Stimulated activated CD8-positive, alpha-beta memory T cell treated with anti-CD3 and anti-CD28 coated beads, Interleukin-15, amount 100 ng/mL, for 4 hours (primary cell): ENCODE measurements around the gene SHQ1.
"Not testable (repeated sequence)": the region's sequence is repeated elsewhere in the genome, so short reads cannot be mapped to it uniquely, and the experiment has no call there.

Source experiments
- DNase-seq, 2 donors: peaks; one replicate each; pipeline ENCODE4 v3.0.0-alpha.2; 2020; ENCODE audit warnings: low read depth in 2 of 2

Gene SHQ1

DNA sequence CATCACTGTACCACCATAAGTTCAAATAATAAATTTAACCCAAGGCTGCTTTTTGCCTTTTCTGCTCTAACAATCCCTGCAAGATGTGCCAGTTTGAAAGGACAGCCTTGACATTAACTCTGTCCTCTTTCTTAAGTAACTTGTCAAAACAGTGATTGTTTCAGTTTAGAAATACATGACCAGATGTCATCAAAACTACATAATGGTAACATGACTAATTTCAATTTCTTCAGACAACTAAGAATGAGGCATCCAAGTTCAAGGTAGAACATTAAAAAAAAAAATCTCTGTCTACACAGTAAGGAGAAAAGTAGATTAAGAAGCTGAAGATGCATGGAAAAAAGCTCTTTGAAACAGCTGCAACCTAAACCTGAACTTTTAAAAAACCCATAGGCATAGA, 47.4 kb downstream of the SHQ1 start:
- DNase-seq = no peak

DNA sequence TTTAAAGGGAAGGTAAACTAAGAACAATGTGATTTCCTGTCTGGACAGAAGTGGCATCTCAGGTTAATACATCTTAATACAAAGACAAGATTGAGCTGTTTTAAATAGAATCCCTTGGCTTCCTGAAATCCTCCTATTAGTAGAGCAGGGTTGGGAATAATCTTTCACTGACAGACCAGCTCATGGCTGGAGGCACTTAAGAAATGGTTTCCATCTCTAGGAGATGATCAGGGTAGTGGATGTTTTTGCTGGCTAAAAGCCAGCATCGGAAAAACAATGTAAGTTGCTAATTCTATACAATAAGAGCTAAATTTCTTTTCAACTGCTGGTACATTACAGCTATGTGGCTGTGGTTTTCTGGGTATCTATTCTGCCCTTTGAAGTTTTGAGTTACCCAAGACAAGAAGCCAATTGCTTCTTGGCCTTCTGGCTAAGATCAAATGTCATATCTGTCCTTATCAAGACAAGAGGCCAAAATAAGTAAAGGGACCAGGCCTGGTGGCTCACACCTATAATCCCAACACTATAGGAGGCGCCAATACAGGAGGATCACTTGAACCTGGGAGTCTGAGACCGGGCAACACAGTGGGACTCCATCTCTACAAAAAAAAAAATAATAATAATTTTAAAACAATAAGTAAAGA, 49.6 kb downstream of the SHQ1 start:
- no peak for DNase-seq

DNA sequence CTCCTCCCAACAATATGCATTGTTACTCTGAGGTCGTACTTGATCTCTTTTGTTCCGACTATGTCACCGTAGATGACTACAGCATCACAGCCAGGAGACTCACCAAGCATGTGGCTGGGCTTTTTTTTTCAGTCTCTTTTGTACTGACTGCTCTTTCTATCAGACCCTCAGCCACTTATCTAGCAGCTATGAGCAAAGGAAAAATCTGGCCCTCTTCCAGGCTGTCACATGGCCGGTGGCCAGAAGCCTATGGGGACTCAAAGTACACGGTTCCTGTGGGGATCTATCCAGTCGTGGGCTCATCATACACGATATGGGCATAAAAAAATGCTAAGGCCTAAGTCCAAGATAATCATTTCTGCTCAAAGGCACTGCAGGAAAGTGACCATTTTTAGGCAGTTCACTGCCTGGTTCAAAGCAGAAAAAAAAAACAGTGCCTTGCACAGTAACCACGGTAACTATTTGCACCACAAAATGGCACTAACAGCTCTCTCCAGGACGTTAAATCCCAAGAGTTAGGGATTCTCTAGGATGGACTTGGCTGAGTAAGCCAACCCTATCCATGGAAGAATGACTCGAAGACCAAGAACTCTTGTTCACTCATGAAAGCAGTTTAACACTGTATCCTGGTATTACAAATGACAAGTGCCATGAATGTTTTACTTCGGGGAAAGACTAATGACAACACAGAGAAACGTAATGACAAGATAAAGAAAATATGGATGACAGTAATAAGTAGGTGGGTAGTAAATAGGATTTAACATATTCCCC, 50.3 kb downstream of the SHQ1 start:
- DNase-seq = no peak

DNA sequence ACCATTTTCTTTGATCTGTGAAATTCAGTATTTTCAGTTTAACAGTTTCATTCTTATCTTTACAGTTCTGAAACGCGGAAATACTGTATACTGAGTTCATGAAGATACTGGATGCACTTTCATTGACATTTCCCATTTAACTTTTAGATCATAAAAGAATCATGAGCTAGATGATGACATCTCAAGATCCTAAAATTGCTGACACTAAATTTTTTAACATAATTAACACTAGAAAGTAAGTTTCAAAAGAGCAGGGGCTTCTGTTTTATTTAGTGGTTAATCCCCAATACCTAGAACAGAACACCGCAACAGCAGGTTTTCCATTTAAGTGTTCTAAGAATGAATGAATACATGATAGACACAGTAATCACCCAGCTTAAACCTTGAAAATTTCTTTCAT, 54.2 kb downstream of the SHQ1 start:
- DNase-seq = no peak

DNA sequence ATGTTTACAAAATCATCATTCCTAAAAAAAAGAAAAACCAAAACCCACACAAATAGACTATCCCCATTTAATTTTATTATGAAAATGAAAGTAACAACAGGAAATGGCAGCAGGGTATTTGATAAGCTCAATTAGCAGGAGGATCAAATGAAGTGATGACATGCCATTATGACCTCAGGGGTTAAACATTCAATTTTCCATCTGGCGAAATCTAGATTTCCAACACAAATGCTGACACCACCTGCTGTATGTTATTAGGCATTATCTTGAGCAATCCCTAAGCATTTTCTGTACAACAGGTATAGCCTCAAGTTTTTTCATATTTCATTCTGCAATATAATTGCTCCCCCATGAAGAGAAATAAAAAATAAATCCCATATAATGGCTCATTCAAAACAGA, 57.1 kb downstream of the SHQ1 start:
- DNase-seq = no peak

DNA sequence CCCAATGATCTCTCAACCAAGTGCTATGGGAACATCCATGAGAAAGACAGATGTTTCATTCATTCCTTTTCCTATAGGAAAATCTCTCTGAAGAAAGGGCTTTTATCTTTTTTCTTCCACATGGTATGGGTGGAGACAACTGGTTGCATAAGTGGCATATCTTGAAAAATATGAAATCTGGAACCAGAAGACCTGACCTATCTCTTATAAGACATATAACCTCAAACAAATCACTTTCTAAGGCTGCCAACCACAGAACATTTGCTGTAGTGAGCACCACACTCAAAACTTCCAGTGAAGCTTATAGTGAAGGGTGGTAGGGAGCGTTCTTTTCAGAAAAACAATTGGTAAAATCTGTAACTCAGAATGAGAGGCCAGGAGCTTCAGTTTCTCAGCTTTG, 58.5 kb downstream of the SHQ1 start:
- no peak for DNase-seq

DNA sequence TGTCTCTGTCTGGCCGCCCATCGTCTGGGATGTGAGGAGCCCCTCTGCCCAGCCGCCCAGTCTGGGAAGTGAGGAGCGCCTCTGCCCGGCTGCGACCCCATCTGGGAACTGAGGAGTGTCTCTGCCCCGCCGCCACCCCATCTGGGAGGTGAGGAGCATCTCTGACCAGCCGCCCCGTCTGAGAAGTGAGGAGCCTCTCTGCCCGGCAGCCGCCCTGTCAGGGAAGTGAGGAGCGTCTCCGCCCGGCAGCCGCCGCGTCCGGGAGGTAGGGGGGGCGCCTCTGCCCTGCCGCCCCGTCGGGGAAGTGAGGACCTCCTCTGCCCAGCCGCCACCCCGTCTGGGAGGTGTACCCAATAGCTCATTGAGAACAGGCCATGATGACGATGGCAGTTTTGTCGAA, 60.0 kb downstream of the SHQ1 start:
- DNase-seq = not testable (repeated sequence)

DNA sequence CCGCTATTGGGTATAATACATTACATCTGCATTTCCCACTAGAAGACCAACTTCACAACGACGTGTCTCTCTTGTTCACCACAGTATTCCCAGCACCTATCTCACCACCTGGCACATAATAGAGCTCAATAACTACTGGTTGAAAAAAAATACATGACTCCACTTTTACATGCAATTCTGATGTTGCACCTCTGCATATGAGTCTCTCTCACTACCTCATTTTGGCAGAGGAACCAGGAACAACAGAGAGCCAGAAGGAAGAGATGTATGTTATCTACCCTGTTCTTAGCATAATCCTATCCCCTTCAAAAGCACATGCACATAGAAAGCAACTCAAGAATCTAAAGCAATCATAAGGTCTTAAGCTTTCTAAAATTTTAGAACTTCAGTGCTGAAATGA, 61.6 kb downstream of the SHQ1 start:
- DNase-seq = no peak

DNA sequence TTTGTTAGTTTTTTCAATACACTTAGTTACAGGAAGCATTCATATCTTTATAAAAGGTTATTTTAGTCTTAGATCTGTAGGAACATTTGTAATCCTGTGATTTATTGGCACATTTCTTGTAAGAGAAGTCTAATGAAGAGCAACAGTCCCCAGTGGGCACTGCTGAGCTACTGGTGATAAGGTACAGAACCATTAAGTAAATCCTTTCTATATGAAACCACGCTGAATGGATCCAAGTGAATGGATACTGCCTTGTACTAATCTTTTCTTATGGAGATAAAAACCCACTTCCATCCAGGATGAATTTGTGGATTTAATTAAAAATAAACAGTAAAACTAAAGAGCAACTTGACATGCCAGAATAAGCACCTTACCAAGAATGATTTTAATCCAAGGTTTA, 64.0 kb downstream of the SHQ1 start:
- no peak for DNase-seq

DNA sequence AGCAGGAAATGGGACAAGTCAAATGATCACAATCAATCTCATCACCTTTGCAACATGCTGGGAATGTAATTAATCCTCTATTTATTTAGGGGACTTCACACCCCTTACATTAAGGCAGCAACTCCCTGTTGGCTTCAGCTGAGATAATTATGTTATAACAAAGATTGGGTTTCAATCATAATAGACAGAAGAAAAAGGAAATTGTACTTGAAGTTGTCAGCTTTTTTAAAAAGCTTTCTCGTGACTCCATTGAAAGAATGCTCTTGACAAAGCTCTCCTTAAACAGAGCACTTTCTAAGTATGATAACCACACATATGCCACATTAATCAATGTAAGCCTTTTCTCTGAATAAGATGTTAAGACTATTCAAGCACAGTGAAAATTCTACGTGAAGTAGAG, 65.7 kb downstream of the SHQ1 start:
- DNase-seq = no peak

DNA sequence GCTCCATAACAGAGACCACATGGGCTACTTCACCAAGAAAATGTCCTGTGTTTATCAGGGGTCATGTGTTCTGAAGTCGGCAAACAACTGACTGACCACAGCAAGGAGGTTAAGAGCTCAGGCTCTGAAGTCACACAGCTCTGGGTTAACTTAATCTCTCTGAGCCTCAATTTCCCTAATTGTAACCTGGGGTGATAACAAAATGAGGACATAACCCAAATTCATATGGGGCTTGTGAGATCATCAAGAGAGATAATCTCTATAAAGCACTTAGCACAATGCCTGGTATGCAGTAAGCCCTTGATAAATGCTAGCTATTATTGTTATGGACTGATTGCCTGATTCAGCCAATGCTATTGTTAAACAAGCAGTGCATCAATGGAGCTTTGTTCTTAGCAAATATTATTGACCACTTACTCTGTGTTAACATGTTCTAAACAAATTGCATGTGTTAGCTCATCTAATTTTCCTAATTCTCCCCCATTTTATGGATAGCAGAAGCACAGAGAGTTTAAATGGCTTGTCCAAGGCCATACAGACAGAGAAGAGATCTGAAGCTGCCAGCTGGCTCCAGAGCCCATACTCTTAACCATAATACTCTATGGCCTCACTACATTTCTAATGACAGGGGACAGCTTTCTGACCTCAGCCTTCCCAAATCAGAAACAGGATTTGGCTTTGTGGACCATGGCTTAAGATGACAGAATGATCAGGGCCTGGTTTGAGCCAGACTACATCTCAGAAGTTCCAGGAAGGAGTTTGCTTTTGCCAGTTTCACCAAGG, 78.3 kb downstream of the SHQ1 start:
- DNase-seq = no peak

DNA sequence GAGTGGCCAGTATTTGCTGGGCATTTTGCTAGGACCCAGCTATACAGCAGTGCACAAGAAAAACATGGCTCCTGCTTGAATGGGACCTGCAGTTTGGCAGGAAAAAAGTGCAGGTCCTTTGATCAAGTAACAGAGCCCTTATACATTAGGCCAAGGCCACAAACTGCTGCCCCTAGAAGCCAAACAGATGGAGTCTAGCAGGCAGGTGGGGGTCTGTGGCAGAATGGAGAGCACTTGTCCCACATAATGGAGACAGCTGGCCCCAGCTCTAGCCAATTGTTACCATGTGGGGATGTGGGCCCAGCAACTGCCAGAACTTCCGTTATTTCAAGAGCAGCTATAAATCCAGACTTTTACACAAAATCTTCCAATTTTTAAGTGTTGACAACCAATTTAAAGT, 79.3 kb downstream of the SHQ1 start:
- DNase-seq = no peak

DNA sequence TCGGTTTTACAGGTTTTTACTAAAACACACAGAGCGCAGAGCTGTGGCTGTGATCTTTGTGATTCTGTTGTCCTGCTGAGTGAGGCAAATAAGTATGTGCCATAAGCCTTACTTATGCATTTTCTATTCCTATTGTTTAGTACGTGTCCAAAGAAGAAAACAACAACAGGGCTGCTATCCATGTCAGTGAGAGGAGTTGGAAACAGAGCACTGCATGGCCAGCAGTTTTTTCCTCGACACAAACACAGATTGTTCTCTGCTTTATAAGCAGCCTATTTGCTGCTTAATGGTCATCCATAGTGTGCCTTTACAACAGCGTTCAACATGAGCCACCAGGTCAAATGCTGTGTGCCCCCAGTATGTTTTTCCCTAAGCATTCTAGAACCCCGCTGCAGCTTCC, 79.8 kb downstream of the SHQ1 start:
- no peak for DNase-seq

DNA sequence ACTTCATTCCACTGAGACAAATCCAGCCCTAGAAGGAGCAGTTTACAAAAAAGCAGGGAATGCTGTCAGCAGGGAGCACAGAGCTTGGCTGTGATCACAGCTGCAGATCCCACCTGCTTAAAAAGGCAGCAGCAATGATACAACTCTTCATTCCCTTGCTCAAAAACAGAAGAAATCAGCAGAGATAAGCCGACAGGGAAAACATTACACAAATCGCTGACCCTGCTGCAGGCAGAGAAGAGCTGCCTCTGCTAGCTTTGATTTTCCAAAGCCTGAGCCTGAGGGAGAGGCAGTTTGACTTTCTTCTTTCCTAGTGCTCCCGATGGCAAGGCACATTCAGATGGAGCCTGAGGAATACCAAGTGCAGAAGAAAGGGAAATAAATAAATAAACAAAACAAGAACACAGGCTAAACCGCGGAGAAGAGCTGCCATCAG, 80.2 kb downstream of the SHQ1 start:
- no peak for DNase-seq

DNA sequence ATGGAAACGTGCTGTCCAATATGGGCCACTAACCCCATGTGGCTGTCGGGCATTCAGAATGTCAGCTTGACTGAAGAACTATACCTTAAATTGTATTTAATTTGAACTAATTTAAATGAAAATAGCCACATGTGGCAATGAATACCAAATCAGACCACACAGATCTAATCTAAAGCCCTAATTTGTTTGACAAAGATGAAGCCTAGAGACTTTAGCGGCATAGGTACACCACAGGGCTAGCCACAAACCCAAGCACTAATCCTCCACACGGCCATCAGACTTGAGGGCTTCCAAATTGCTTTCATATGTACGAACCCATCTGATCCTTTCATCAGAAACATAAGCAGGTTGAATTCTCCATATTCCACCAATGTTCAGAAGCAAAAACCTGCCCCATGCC, 81.4 kb downstream of the SHQ1 start:
- DNase-seq = no peak

DNA sequence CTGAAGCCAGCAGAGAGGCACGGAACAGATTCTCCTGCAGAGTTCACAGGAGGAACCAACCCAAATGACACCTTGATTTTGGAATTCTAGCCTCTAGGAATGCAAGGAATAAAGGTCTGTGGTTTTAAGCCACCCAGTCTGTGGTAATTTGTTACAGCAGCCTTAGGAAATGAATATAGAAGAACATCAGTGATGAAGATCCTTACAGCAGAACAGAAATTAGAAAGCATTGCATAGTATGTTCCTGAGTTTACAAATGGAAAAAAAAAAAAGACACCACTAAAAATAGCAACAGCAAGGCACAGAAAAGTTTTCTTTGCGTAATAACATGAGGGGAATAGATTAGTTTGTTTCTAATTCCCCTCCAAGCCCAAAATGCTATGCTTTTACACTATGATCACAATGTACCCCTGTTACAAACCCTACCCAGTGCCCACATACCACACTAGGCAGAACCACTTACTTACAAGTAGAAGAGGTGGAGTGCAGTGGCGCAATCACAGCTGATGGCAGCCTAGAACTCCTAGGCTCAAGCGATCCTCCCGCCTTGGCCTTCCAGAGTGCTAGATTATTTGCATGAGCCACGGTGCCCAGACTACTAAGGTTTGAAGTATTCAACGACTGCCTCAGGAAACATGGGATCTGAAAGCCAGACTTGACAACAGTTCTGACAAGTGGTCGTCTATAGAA, 84.3 kb downstream of the SHQ1 start:
- DNase-seq = no peak

DNA sequence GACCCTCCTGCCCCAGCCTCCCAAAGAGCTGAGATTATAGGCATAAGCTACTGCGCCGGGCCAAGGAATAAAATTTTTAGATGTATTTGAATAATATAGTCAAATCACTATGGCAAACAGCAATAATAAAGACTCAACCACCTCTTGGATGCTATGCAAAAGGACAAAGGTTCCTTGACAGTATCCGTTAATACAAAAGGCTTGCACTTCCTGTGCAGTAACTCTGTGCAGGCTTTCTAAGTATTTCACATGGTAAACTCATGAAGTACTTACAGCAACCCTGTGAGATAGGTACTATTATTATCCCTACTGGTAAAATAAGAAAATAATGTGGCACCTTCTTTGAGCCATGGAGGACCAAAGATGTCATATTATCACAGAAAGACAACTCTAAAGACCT, 86.8 kb downstream of the SHQ1 start:
- DNase-seq = no peak

DNA sequence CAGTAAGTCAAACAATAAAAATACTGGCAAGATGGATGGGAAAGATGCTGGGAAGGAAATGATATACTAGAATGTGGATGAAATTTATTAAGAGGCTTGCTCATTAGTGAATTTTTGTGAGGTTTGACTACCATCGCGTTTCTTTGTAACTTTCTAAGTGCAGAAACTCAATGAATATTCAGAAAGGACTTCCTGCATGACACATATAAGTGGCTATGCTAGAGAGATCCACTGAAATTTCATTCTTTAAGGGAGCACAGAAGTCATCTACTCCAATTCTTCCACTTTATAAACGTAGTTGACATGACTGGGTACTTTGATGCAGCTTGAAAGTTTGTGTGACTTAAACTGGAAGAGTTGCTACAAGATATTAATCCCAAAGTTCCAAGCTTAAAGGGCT, 88.0 kb downstream of the SHQ1 start:
- DNase-seq = no peak

DNA sequence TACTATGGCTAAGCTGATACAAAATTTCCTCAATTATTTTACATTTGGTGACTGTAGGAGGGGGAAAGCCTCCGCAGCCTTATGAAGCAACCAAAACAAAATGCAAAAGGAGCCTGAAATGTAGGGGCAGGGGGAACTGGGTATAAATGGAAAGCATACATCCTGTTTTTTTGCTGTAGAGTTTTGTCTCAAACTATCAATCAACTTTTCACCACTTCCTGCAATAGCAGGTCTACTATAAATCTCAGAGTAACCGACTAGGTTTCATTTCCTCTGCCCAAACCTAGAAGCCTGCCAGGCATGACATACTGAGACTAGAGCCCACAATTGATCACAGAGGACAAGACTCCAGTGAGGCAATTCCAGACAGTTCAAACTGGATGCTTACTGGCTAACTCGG, 91.3 kb downstream of the SHQ1 start:
- no peak for DNase-seq

DNA sequence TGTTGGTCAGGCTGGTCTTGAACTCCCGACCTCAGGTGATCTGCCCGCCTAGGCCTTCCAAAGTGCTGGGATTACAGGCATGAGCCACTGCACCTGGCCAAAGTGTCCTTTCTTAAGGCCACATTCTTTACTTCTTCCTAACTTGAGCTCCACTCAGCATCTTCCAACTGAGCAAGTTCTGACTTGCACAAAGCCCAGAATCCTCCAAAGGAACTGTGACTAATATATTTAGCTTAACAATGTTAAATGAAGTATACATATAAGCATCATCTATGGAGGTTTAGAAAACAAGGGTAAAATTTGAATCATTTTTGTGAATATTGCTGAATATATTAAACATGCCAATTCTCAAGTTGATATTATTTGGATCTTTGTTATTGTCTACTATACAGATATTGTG, 93.7 kb downstream of the SHQ1 start:
- no peak for DNase-seq

DNA sequence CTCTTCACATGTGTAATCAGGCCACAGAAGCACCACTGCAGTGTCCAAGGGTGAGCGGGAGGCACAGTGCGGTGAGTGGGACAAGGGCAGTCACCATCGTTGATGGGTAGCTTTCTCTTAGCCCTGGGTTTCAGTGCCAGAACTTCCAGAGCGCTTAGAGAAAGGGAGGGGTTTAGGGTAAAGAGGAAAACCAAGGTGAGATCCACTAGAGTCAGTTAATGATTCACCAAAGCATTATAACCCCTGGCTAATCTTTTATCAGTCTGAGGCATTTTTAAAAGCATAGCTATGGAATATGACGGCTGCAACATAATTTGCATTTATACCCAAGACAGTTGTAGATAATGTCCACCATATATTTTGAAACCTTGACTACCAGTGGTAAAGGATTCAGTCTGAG, 94.8 kb downstream of the SHQ1 start:
- no peak for DNase-seq

DNA sequence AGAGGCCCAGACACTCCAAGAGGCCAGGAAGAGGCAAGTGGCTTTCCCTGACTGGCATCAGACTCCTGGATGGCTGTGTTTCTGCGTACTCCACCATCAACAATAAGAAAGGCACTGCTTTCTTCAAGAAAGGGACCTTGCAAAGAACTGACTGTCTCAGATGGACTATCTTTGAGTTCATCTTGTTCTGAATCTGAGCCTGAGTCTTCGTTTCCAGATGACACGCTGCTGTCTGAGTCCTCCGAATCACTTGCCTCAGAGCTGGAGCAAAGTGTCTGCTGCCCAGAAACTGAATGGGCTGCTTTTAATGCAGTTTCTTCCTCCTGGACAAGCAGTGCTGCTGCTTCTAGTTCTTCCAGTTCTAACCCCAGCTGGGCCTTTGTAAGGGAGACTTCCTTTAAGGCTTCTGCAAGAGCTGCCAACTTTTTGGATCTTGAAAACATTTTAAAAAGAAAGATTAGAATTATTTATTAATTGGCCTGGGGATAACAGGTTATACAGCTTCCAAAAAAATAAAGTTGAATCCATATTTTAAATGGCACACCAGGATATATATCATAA, 97.8 kb downstream of the SHQ1 start:
- no peak for DNase-seq
